Embryonic facial prominence (tissue), 1 donor: ENCODE data around the gene MTARC2.
"Not testable (repeated sequence)": the region's sequence is repeated elsewhere in the genome, so short reads cannot be mapped to it uniquely, and the experiment has no call there.

Experiments
- DNase-seq: peaks from one replicate; pipeline ENCODE4 v3.0.0-alpha.2; 2016; ENCODE audit errors: extremely low spot score

MTARC2 gene

GRCh38 chr1:220732137-220732536 is 16.0 kb upstream of the MTARC2 start:
- no peak for DNase-seq

GRCh38 chr1:220732621-220733020 is 15.5 kb upstream of the MTARC2 start:
- DNase-seq = no peak

DNA sequence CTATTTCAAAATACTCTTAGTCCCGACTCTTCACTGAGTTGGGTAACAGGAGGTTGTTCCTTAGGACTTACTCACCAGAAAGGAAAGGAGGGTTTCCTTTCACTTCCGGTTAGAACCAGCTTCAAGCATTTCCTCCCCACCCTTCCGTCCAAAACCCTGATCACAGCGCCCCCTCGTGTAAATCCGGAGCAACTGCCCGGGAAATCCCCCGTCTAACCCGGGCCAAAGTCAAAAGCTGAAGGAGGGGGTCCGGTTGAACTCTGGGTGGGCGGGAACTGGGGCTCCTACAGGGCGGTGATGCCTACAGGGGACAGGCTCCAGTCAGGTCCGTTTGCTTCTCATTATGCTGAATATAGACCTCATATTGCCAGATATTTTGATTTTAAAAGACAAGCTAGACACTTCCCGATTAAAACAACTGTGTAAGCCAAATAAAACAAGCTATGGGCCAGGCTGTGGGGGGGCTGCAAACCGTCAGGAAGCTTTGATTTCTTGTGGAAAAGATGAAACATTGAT is 15.0 kb upstream of the MTARC2 start:
- DNase-seq = no peak

DNA sequence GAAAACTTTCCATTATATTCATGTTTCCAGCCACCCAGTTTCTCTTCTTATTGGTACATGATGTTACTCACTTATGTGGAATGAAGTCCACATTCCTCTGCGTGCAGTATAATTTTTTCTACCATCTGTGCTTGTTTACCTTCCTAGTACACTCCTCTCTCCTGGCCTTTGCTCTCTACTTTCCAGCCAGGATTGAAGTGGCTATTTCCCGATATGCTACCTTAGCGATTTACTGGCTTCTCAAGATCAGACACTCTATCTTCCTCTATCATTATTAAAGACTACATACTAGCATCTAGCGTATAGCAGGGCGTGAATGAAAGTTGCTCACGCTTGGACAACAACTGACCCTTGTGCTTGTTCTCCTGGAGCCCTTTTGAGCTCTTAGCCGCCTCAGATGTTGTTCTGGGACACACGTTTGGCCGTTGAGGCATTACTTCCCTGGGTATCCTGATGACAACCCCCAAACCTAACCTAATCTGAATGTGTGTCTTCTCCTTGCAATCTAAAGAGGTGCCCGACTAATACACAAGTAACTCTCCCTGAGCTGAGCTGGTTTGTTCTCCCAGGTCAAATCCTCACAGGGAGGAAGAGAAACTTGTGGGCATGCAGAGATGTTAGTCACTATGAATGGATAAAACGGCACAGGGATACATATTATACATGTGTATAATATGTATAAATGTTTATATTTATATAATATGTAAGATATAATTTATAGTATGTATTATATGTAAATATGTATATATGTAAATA is 13.4 kb upstream of the MTARC2 start:
- no peak for DNase-seq

- not testable (repeated sequence) for DNase-seq
Observed at GRCh38 chr1:220736283-220736682, 11.8 kb upstream of the MTARC2 start.

GRCh38 chr1:220741349-220741748 is 6.8 kb upstream of the MTARC2 start:
- DNase-seq = no peak

GRCh38 chr1:220741825-220742224 is 6.3 kb upstream of the MTARC2 start:
- no peak for DNase-seq

DNA sequence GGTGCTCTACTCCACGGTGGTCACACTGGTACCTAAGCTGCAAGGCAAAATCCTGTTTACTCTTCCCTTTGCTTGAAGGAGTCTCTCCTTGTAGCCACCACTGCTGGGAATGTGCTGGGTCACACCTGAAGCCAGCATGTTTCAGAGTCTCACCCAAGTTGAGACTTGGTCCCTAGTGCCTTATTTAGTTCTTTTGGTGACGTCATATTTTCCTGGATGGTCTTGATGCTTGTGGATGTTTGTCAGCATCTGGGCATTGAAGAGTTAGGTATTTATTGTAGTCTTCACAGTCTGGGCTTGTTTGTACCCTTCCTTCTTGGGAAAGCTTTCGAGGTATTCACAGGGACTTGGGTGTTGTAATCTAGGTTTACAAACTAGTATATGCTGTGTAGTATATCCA is 5.6 kb upstream of the MTARC2 start:
- DNase-seq = no peak

DNA sequence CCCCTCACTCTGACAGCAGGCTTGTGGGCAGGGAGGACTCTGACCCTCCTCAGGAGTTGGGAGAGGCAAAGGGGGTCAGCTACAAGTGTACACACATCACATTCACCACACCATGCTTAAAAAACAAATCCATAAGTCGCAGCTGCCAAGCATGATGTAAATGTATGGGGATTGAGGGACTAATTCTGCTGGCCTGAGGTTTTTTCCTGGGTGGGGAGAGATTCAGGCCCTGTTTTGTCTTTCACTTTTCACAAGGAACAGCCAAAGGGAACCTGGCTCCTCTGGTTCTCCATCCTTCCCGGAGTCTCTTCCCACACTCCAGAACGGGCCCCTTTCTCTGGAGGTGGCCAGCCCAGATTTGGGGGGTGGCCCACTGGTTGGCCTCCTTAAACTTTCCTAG is 1.3 kb upstream of the MTARC2 start:
- DNase-seq = no peak

GRCh38 chr1:220747437-220748088 is 559 bp upstream of the MTARC2 start:
- DNase-seq = no peak

DNA sequence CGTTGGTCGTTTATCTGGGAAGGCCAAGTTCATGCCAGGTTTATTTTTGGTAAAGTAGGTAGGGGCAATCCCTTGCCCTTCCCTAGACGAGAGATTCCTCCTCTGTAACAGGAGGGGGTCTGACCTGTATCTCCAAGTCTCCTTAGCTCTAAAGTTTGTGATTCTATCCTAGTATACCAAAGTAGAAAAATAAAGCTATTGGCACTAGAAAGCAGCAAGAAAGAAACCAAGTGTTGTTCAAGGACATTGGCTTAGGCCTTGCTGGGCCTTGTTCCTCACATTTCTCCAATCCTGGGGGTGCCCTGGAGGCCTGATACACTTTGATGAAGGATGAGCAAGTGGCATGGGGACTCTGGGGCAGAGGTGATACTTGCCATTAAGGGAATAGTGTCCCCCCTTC is 814 bp downstream of the MTARC2 start:
- DNase-seq = no peak

- DNase-seq = no peak
Observed at GRCh38 chr1:220750131-220750515, 2.0 kb downstream of the MTARC2 start.

- DNase-seq = no peak
Observed at GRCh38 chr1:220751111-220751510, 3.0 kb downstream of the MTARC2 start.

GRCh38 chr1:220754212-220754917 is 6.2 kb downstream of the MTARC2 start:
- DNase-seq = no peak

DNA sequence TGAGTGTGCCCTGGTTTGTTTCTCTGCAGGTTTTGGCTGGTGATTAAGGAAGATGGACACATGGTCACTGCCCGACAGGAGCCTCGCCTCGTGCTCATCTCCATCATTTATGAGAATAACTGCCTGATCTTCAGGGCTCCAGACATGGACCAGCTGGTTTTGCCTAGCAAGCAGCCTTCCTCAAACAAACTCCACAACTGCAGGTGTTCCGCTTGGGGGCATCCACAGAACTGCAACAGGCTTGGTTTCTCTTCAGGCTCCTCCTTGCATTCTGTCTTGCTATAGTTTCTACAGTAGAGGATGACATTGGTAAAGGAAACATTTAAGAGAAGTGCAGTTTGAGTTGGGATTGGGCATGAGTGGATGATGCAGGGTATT is 6.8 kb downstream of the MTARC2 start:
- DNase-seq = no peak

DNA sequence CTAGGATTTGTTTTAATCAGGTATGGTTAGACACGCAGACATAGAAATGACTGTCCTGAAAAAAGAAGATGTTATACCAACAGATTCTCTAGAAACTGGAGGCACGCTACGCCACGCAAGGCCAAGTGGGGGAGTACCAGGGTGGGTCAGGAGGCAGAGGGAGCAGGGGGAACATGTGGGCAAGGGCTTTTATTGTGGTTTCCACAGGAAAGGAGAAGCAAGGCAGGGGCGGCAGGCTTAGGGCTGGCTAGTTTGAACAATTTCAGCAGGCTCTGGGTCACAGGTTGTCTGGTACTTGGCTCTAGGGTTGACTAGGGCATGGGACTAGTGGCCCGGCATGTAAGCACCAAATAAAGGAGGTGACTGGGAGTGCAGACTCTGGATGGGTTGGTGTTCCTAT is 7.2 kb downstream of the MTARC2 start:
- no peak for DNase-seq

DNA sequence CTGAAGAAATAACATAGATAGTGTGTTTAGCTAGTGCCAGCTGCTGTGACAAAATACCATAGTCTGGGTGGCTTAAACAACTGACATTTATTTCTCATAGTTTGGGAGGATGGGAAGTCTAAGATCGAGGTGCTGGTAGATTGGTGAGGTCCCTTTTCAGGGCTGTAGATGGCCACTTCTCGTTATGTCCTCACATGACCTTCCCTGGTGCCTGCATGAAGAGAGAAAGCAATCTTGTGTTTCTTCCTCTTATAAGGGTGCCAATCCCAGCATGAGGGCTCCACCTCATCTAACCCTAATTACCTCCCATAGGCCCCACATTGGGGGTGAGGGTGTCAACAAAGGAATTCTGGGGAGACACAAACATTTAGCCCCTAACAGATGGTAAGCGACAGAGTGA is 9.3 kb downstream of the MTARC2 start:
- DNase-seq = no peak

DNA sequence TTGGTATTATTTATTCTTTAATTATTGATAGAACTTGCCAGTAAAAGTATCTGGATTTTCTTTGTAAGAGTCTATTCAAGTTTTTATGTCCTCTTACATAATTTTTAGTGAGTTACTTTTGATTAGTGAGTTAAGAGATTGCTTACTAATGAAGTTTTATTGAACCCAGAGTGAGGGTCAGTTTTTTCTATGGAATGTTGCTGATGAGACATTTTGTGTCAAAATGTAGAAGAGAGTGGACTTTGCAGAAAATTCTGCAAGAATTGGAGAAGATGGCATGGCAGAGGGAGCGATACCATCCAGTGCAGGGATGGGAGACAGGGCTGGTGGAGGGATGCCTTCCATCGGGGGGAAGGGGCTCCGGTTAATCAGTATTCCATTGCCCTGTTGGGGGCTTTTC is 11.0 kb downstream of the MTARC2 start:
- no peak for DNase-seq

- no peak for DNase-seq
Observed at GRCh38 chr1:220761688-220762427, 13.7 kb downstream of the MTARC2 start.

- no peak for DNase-seq
Observed at GRCh38 chr1:220764757-220765156, 16.6 kb downstream of the MTARC2 start.

GRCh38 chr1:220767312-220768125 is 19.4 kb downstream of the MTARC2 start:
- DNase-seq = no peak
